GM12892 (cell line): ENCODE measurements around the gene ATRNL1.

Experiments used
- POLR2A ChIP-seq: IDR thresholded peaks from 2 replicates; pipeline ENCODE4 v1.6.1; 2011; ENCODE audit warnings: low read depth, low read length, control low read depth
- POLR2AphosphoS5 ChIP-seq: IDR thresholded peaks from 2 replicates; pipeline ENCODE4 v1.6.1; 2011; ENCODE audit warnings: low read depth, low read length, control low read depth
- TAF1 ChIP-seq: IDR thresholded peaks from 2 replicates; pipeline ENCODE4 v1.6.1; 2011; ENCODE audit warnings: low read depth, mild to moderate bottlenecking, control low read depth, low read length, borderline replicate concordance

DNA sequence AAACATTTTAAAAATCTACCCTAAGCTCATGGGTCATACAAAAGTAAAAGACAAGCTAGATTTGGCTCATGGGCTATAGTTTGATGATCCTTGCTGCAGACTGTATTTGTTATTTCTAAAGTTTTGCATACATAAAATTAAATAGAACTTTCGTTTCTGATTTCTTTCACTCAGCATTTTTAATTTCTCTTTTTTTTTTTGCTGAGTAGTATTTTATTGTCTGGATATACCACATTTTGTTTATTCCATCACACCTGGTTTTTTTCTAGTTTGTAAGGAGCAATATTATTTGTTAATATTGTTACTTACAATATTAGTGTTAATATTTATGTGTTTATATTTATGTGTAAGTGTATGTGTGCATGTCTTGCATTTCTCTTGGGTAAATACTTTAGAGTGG, 291.5 kb downstream of the ATRNL1 start:
- TF ChIP-seq POLR2A (no peak), TAF1 (no peak), POLR2AphosphoS5 (no peak)
